Nephron progenitor cell (in vitro differentiated cells): Measurements from ENCODE around the gene SLIRP.
"Not testable (repeated sequence)": the region's sequence is repeated elsewhere in the genome, so short reads cannot be mapped to it uniquely, and the experiment has no call there.

Experiments
- DNase-seq: peaks from one replicate; pipeline ENCODE4 v3.0.0; 2021
- H3K27ac Mint-ChIP-seq: 2 replicates; pipeline ENCODE4 v1.8.0; 2021; ENCODE audit warnings: mild to moderate bottlenecking, moderate library complexity, mixed read lengths
- H3K27me3 Mint-ChIP-seq: 2 replicates; pipeline ENCODE4 v1.8.0; 2021; ENCODE audit warnings: mild to moderate bottlenecking, low read depth, mixed read lengths; ENCODE audit not compliant: poor library complexity
- H3K36me3 Mint-ChIP-seq: 2 replicates; pipeline ENCODE4 v1.8.0; 2021; ENCODE audit warnings: low read depth, mixed read lengths
- H3K4me1 Mint-ChIP-seq: 2 replicates; pipeline ENCODE4 v1.8.0; 2021; ENCODE audit warnings: mixed read lengths
- H3K4me3 Mint-ChIP-seq: 2 replicates; pipeline ENCODE4 v1.8.0; 2021; ENCODE audit warnings: mild to moderate bottlenecking, moderate library complexity, mixed read lengths
- H3K9me3 Mint-ChIP-seq: 2 replicates; pipeline ENCODE4 v1.8.0; 2021; ENCODE audit warnings: mild to moderate bottlenecking, moderate library complexity, mixed read lengths
- CTCF ChIP-seq: fragments of 200-600 bp; sonication (generic); IDR thresholded peaks from 2 replicates; pipeline ENCODE4 v1.5.0; 2021; ENCODE audit warnings: antibody characterized with exemption

The SLIRP gene

GRCh38 chr14:77722301-77722700, 14.4 kb downstream of the SLIRP start:
- Mint-ChIP-seq H3K9me3 (peaks cover 2% of the 10 kb centered on the region), H3K4me3 (no peak overlapping the region), H3K27ac (peak overlapping the region; percentile 46), H3K27me3 (no peaks in the 10 kb centered on the region), H3K4me1 (no peaks in the 10 kb centered on the region), H3K36me3 (peaks cover 95% of the 10 kb centered on the region)
- TF ChIP-seq CTCF = no peak
- DNase-seq = no peak

GRCh38 chr14:77730976-77731497, 23.1 kb downstream of the SLIRP start:
- Mint-ChIP-seq H3K27me3 (no peaks in the 10 kb centered on the region), H3K36me3 (peaks cover 78% of the 10 kb centered on the region), H3K4me1 (no peaks in the 10 kb centered on the region), H3K9me3 (peaks cover 4% of the 10 kb centered on the region), H3K4me3 (no peak overlapping the region), H3K27ac (peak overlapping the region; percentile 7)
- no peak for TF ChIP-seq CTCF
- DNase-seq = no peak

GRCh38 chr14:77738559-77739250, 30.8 kb downstream of the SLIRP start:
- DNase-seq = no peak
- Mint-ChIP-seq H3K27me3 (no peaks in the 10 kb centered on the region), H3K27ac (no peak overlapping the region), H3K36me3 (peaks cover 67% of the 10 kb centered on the region), H3K4me3 (no peak overlapping the region), H3K9me3 (no peaks in the 10 kb centered on the region), H3K4me1 (no peaks in the 10 kb centered on the region)
- TF ChIP-seq CTCF = no peak

GRCh38 chr14:77741438-77741837, 33.5 kb downstream of the SLIRP start:
- peaks cover 3% of the 10 kb centered on the region for H3K27me3 Mint-ChIP-seq
- H3K9me3 Mint-ChIP-seq = peaks cover 10% of the 10 kb centered on the region
- no peak overlapping the region for H3K4me3 Mint-ChIP-seq
- no peak for TF ChIP-seq CTCF
- peaks cover 70% of the 10 kb centered on the region for H3K36me3 Mint-ChIP-seq
- no peak overlapping the region for H3K27ac Mint-ChIP-seq
- H3K4me1 Mint-ChIP-seq = no peaks in the 10 kb centered on the region
- DNase-seq = no peak

GRCh38 chr14:77746064-77746702, 38.3 kb downstream of the SLIRP start:
- Mint-ChIP-seq H3K27me3 (peaks cover 3% of the 10 kb centered on the region), H3K4me3 (no peak overlapping the region), H3K36me3 (peaks cover 95% of the 10 kb centered on the region), H3K4me1 (no peaks in the 10 kb centered on the region), H3K9me3 (peaks cover 26% of the 10 kb centered on the region), H3K27ac (peak overlapping the region; percentile 50)
- no peak for TF ChIP-seq CTCF
- DNase-seq = no peak

GRCh38 chr14:77747425-77747824, 39.5 kb downstream of the SLIRP start:
- Mint-ChIP-seq H3K9me3 (peaks cover 26% of the 10 kb centered on the region), H3K36me3 (peaks cover 92% of the 10 kb centered on the region)
- not testable (repeated sequence) for H3K27ac Mint-ChIP-seq, H3K4me1 Mint-ChIP-seq, H3K4me3 Mint-ChIP-seq, DNase-seq, H3K27me3 Mint-ChIP-seq
